ENCODE measurements around the gene PEAK3. TPM values are rescaled to one million over a fixed set of nuclear protein-coding genes. Genes with fewer than 3 reads are reported as not detected.
A peak's percentile ranks its signal among the peaks of the same experiment; 100 is the strongest.

Gene PEAK3
- total and polyA plus RNA-seq, 10 of the 15 experiments (the other 5 are each of a cell fraction or from before 2014, with no cell fraction given), result 0.03 to 0.10 (median 0.05) TPM; not detected in 7

GRCh38 chr19:2249010-2249866 lies 32.7 kb downstream of the PEAK3 start, which contains the start of gene AMH:
Gene AMH, plus strand, starts transcription at chr19:2249323. Its CDS starts 10 bp downstream, at chr19:2249333.
- ATAC-seq, result peak; percentile 9
- no peak within 1 kb of the TSS for H3K4me3 ChIP-seq
- no peak within 1 kb of the TSS for H3K9ac ChIP-seq (ENCODE audit: control insufficient read depth, insufficient read depth, low read length)

More at GRCh38 chr19:2249010-2249866, 32.7 kb downstream of the PEAK3 start, which contains the start of gene AMH:
- H2AFZ ChIP-seq (ENCODE audit: control insufficient read depth, low read depth, low read length), result no peak within 1 kb of the TSS
- SMC1A ChIA-PET (ENCODE audit: uncharacterized antibody, unreplicated experiment), result no interaction called here
- H3K27ac ChIP-seq (ENCODE audit: control insufficient read depth, insufficient read depth), result no peak within 1 kb of the TSS
- no peak within 1 kb of the TSS for H3K4me2 ChIP-seq (ENCODE audit: control insufficient read depth, insufficient read depth)
- CTCF ChIA-PET, result interaction anchor here (0.8 kb wide), 1 partner anchor 9 kb away, joined by 3 read pairs; no protein-coding TSS in a partner anchor
- H3K79me2 ChIP-seq (ENCODE audit: control insufficient read depth, insufficient read depth, low read length), result no peaks in the 10 kb centered on the region
- POLR2A ChIA-PET, result interaction anchor here (0.6 kb wide), 1 partner anchor 19 kb away, joined by 3 read pairs; no protein-coding TSS in a partner anchor
- TF ChIP-seq NFXL1 (IDR thresholded peaks at IDR 0.05; ENCODE audit: borderline replicate concordance) (no peak), NKRF (conservative IDR thresholded peaks at IDR 0.05) (no peak), POLR2AphosphoS2 (IDR thresholded peaks at IDR 0.05; ENCODE audit: low read depth, low read length) (0 out of 2 replicates have a peak, but pooled peaks have one; percentile 45), KLF5 (IDR thresholded peaks at IDR 0.05; ENCODE audit: partially characterized antibody) (no peak), NR2F1 (conservative IDR thresholded peaks at IDR 0.05) (no peak), MYC (IDR thresholded peaks at IDR 0.05; ENCODE audit: insufficient read depth, insufficient read length, insufficient replicate concordance, low read length, severe bottlenecking) (no peak), IKZF1 (conservative IDR thresholded peaks at IDR 0.05) (no peak), EZH2 (IDR thresholded peaks at IDR 0.05; ENCODE audit: borderline replicate concordance, control insufficient read depth, low read depth, low read length) (no peak), POLR2AphosphoS5 (IDR thresholded peaks at IDR 0.05; ENCODE audit: low read length) (0 out of 2 replicates have a peak, but pooled peaks have one; percentile 46), SIN3A (IDR thresholded peaks at IDR 0.05; ENCODE audit: low read depth, low read length) (no peak), POLR2A (IDR thresholded peaks at IDR 0.05; ENCODE audit: low read depth, low read length) (peak; percentile 70), SMAD1 (IDR thresholded peaks at IDR 0.05; ENCODE audit: low read depth, partially characterized antibody) (no peak), SMAD5 (IDR thresholded peaks at IDR 0.05; ENCODE audit: low read depth) (no peak)
- BruUV-seq (replicated peaks), result no TSS peak
- H3K4me1 ChIP-seq (ENCODE audit: control insufficient read depth, insufficient read depth, low read length), result no peaks in the 10 kb centered on the region; the same call in 1 of the 2 replicates
- WGBS (ENCODE audit: insufficient coverage, insufficient replicate concordance, low lambda C conversion rate, missing lambda C conversion rate), result 67% methylated on average over 27 of the region's 27 CpGs
- no peaks in the 10 kb centered on the region; the same call in 1 of the 2 replicates for H4K20me1 ChIP-seq (ENCODE audit: control insufficient read depth, insufficient read depth)
- H3K9me3 ChIP-seq (replicated peaks; ENCODE audit: control insufficient read depth, insufficient read depth, low read length), result no peaks in the 10 kb centered on the region; the same call in 2 of the 3 replicates
- intact Hi-C loops (cut with micrococcal nuclease; ENCODE audit: unreplicated experiment) (no loop called here), in situ Hi-C loops (cut with MboI) (no loop called here)
- RAD21 ChIA-PET (ENCODE audit: unreplicated experiment), result interaction anchor here (1.3 kb wide), 1 partner anchor 14 kb away, joined by 4 read pairs; no protein-coding TSS in a partner anchor
- no peak for FAIRE-seq
- peaks cover 5 to 38% of the 10 kb centered on the region in 2 experiments; a peak in 3 of 4 replicates for H3K36me3 ChIP-seq (ENCODE audit: control insufficient read depth in 2 of 2, insufficient read depth in 2 of 2, low read length in 1 of 2)
- DNase-seq (ENCODE audit: low read depth, low spot score), result no peak
- peaks cover 14 to 19% of the 10 kb centered on the region in 2 experiments; a peak in 3 of 4 replicates for H3K27me3 ChIP-seq (replicated peaks in 1 of 2; ENCODE audit: control insufficient read depth in 2 of 2, insufficient read depth in 2 of 2, low read length in 1 of 2)
